OCI-LY7 (cell line): ENCODE measurements around the gene ADNP2.

Source experiments
- EZH2phosphoT487 ChIP-seq: fragments of 200-600 bp; sonication (generic); IDR thresholded peaks from 2 replicates; pipeline ENCODE4 v1.6.1; 2018; ENCODE audit warnings: low read depth, borderline replicate concordance, mild to moderate bottlenecking, mixed run types, antibody characterized with exemption, low read length, moderate library complexity, mixed read lengths
- TF ChIP-seq, protein P1 (sequence below): fragments of 200-600 bp; sonication (generic); conservative IDR thresholded peaks from 2 replicates; pipeline ENCODE4 v1.5.1; 2014; ENCODE audit warnings: mild to moderate bottlenecking, antibody characterized with exemption, low read length, moderate library complexity, mixed read lengths

GRCh38 chr18:80076379-80076778, 32.7 kb upstream of the ADNP2 start:
- no peak for TF ChIP-seq EZH2phosphoT487
- TF ChIP-seq, protein P1, sequence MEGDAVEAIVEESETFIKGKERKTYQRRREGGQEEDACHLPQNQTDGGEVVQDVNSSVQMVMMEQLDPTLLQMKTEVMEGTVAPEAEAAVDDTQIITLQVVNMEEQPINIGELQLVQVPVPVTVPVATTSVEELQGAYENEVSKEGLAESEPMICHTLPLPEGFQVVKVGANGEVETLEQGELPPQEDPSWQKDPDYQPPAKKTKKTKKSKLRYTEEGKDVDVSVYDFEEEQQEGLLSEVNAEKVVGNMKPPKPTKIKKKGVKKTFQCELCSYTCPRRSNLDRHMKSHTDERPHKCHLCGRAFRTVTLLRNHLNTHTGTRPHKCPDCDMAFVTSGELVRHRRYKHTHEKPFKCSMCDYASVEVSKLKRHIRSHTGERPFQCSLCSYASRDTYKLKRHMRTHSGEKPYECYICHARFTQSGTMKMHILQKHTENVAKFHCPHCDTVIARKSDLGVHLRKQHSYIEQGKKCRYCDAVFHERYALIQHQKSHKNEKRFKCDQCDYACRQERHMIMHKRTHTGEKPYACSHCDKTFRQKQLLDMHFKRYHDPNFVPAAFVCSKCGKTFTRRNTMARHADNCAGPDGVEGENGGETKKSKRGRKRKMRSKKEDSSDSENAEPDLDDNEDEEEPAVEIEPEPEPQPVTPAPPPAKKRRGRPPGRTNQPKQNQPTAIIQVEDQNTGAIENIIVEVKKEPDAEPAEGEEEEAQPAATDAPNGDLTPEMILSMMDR: no peak
